GM12878 (cell line): ENCODE data around the gene PFKM. TPM values are rescaled to one million over a fixed set of nuclear protein-coding genes. Genes with fewer than 3 reads are reported as not detected.
"Not testable (repeated sequence)": the region's sequence is repeated elsewhere in the genome, so short reads cannot be mapped to it uniquely, and the experiment has no call there.

Experiments
- ATAC-seq: fragments of 200-7000 bp; cut with Tn5 transposase; 3 replicates; pipeline ENCODE4 v1.9.1; 2020; ENCODE audit warnings: mild to moderate bottlenecking, moderate library complexity
- BruUV-seq: library from RNA; stranded (reverse); fragments of 400-500 nt; replicated peaks from 2 replicates; lab custom pipeline; 2021; lab: Mats Ljungman, UMichigan
- CTCF ChIA-PET: fragments of 300-600 bp; sonication (Branson Sonifier 250); formaldehyde crosslinking; extraction: SDS; loops from one replicate; lab custom pipeline; 2021; ENCODE audit warnings: inconsistent platforms; lab: Yijun Ruan, JAX
- POLR2A ChIA-PET: fragments of 350-600 bp; formaldehyde crosslinking; extraction: SDS; loops from one replicate; lab custom pipeline; 2021; ENCODE audit warnings: inconsistent platforms; lab: Charles Lee
- RAD21 ChIA-PET: fragments of 300-600 bp; sonication (Branson Sonifier 250); formaldehyde crosslinking; loops from one replicate; lab custom pipeline; 2023; ENCODE audit warnings: antibody characterized with exemption; ENCODE audit not compliant: unreplicated experiment; lab: Charles Lee
- SMC1A ChIA-PET: fragments of 300-600 bp; sonication (Branson Sonifier 250); formaldehyde crosslinking; loops from one replicate; lab custom pipeline; 2023; ENCODE audit not compliant: unreplicated experiment, uncharacterized antibody; lab: Charles Lee
- DNase-seq: peaks from one replicate; pipeline ENCODE4 v3.0.0-alpha.2; 2011; ENCODE audit warnings: low read depth, low spot score
- FAIRE-seq: peaks from 3 replicates; lab custom pipeline; 2011; peaks lifted over from hg19 to GRCh38; lab: Jason Lieb, UNC
- H2AFZ ChIP-seq: 2 replicates; pipeline ENCODE4 v1.6.0; 2011; ENCODE audit warnings: low read depth, low read length, control low read depth; ENCODE audit not compliant: control insufficient read depth
- H3K27ac ChIP-seq: 2 replicates; pipeline ENCODE4 v1.5.1; 2011; ENCODE audit warnings: control low read depth; ENCODE audit not compliant: control insufficient read depth, insufficient read depth
- H3K27me3 ChIP-seq, 2 experiments: replicated peaks in 1 of 2; 2 replicates each; pipeline versions ENCODE4 v1.6.0 to v1.6.1; 2011; ENCODE audit warnings: low read length in 1 of 2; ENCODE audit not compliant: control insufficient read depth in 2 of 2, insufficient read depth in 2 of 2
- H3K36me3 ChIP-seq, 2 experiments: 2 replicates each; pipeline ENCODE4 v1.5.1; 2011; ENCODE audit warnings: low read length in 1 of 2; ENCODE audit not compliant: control insufficient read depth in 2 of 2, insufficient read depth in 2 of 2
- H3K4me1 ChIP-seq: 2 replicates; pipeline ENCODE4 v1.6.1; 2011; ENCODE audit warnings: mild to moderate bottlenecking, low read length, moderate library complexity, mixed read lengths; ENCODE audit not compliant: control insufficient read depth, insufficient read depth
- H3K4me2 ChIP-seq: 2 replicates; pipeline ENCODE4 v1.6.0; 2011; ENCODE audit warnings: control low read depth; ENCODE audit not compliant: control insufficient read depth, insufficient read depth
- H3K4me3 ChIP-seq: fragments of 200-600 bp; sonication (generic); 2 replicates; pipeline ENCODE4 v1.5.1; 2016
- H3K79me2 ChIP-seq: 2 replicates; pipeline ENCODE4 v1.6.0; 2011; ENCODE audit warnings: low read length; ENCODE audit not compliant: control insufficient read depth, insufficient read depth
- H3K9ac ChIP-seq: 2 replicates; pipeline ENCODE4 v1.8.0; 2011; ENCODE audit warnings: low read length, control low read depth, mixed read lengths; ENCODE audit not compliant: control insufficient read depth, insufficient read depth
- H3K9me3 ChIP-seq: replicated peaks from 3 replicates; pipeline ENCODE4 v1.5.1; 2011; ENCODE audit warnings: mild to moderate bottlenecking, low read length; ENCODE audit not compliant: control insufficient read depth, insufficient read depth
- H4K20me1 ChIP-seq: 2 replicates; pipeline ENCODE4 v1.6.0; 2011; ENCODE audit not compliant: control insufficient read depth, insufficient read depth
- ELK1 ChIP-seq: IDR thresholded peaks from 2 replicates; pipeline ENCODE4 v1.6.1; 2012; ENCODE audit warnings: low read depth, low read length, improper control_type of control experiment
- ESRRA ChIP-seq: IDR thresholded peaks from 2 replicates; pipeline ENCODE4 v1.6.1; 2012; ENCODE audit warnings: mild to moderate bottlenecking, low read length, improper control_type of control experiment
- IRF4 ChIP-seq: IDR thresholded peaks from 2 replicates; pipeline ENCODE4 v1.6.1; 2011; ENCODE audit warnings: low read depth, low read length
- KLF5 ChIP-seq: fragments of 450-650 bp; IDR thresholded peaks from 2 replicates; pipeline ENCODE4 v1.6.1; 2014; ENCODE audit warnings: mild to moderate bottlenecking; ENCODE audit not compliant: partially characterized antibody
- SMAD1 ChIP-seq: fragments of 450-650 bp; IDR thresholded peaks from 2 replicates; pipeline ENCODE4 v1.6.1; 2018; ENCODE audit warnings: mild to moderate bottlenecking, low read depth; ENCODE audit not compliant: partially characterized antibody
- SREBF1 ChIP-seq: IDR thresholded peaks from 2 replicates; pipeline ENCODE4 v1.6.1; 2012; ENCODE audit warnings: mild to moderate bottlenecking, low read length
- TCF3 ChIP-seq: IDR thresholded peaks from 2 replicates; pipeline ENCODE4 v1.6.1; 2012; ENCODE audit warnings: low read depth, mild to moderate bottlenecking, low read length, borderline replicate concordance; ENCODE audit not compliant: insufficient read depth
- WGBS: methylation state at CpG from one replicate; pipeline ENCODE4 v1.1.6; 2016; ENCODE audit warnings: low lambda C conversion rate; ENCODE audit not compliant: insufficient replicate concordance, insufficient coverage; ENCODE audit errors: missing lambda C conversion rate; 5-methylcytosine and 5-hydroxymethylcytosine counted together
- in situ Hi-C: fragments of 300-500 bp; cut with MboI; formaldehyde crosslinking; loops from 9 replicates; pipeline ENCODE4 v1.14.3; 2018; ENCODE audit warnings: mixed read lengths
- intact Hi-C: fragments of 100-400 bp; cut with micrococcal nuclease; formaldehyde crosslinking; loops from one replicate; pipeline ENCODE4 v1.14.2; 2022; ENCODE audit not compliant: unreplicated experiment
- polyA plus RNA-seq, 11 experiments: library from polyadenylated mRNA; depleted of rRNA in 4 of 11; unstranded in 6 of 11; stranded (reverse) in 5 of 11; fragments of >200 nt; fragmentation: Nextera tagmentation in 4 of 11; fragmentation: Illumina TruSeq in 1 of 11; extraction: Ambion mirVana in 4 of 11; extraction: Trizol in 1 of 11; gene quantifications; 1 replicate in 1 of 11; 2 replicates in 10 of 11; pipeline versions ENCODE4 v1.2.1 to v1.2.3, GENCODE V29; 2011 to 2016; ENCODE audit warnings: inconsistent platforms in 2 of 11, missing spikeins in 2 of 11, low read depth in 1 of 11
- total RNA-seq, 4 experiments: library from RNA; depleted of rRNA in 3 of 4; stranded (reverse); fragments of >200 nt in 3 of 4; fragmentation: Illumina TruSeq in 1 of 4; extraction: Trizol in 1 of 4; gene quantifications; 2 replicates each; pipeline versions ENCODE4 v1.2.1 to v1.2.3, GENCODE V29; 2013 to 2021
- TF ChIP-seq, protein P1 (sequence below): IDR thresholded peaks from 2 replicates; pipeline ENCODE4 v1.6.1; 2012; ENCODE audit warnings: low read length, inconsistent platforms

The PFKM gene
- total and polyA plus RNA-seq, 10 of the 15 experiments (the other 5 are each of a cell fraction or from before 2014, with no cell fraction given): 27.6 to 80.0 (median 55.8) TPM

DNA sequence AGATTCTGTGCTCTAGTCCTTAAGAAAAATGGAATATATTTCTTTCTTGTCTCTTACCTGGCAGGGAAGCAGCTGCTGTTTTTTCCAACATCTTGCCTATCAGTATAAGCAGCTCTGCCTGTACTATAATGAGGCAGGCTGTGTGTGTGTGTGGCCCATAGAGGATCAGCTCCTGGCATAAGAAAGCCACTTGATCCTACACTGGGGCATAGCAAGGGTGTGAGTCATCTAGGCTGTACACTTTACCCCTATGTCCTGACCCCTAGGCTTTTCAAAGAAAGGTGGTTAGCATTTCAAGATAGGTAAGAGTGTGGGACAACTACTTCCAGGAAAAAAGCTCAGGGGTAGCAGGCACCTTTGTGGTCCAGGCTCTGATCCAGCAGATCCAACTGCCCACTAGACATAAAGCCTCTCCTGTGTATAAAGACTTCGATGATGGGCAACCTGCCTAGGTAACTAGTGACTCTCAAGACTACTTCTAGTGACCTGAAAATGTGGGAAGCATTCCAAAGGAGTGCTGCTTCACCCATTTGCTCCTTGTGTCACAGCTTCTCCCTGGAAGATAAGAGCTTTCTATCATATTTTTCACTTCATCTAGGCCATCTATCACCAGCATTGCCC is 8.4 kb upstream of the PFKM start (continued):
- no peak for TF ChIP-seq ESRRA
- TF ChIP-seq TCF3: no peak
- TF ChIP-seq IRF4: no peak
- TF ChIP-seq, all 136 proteins: peak for 0

DNA sequence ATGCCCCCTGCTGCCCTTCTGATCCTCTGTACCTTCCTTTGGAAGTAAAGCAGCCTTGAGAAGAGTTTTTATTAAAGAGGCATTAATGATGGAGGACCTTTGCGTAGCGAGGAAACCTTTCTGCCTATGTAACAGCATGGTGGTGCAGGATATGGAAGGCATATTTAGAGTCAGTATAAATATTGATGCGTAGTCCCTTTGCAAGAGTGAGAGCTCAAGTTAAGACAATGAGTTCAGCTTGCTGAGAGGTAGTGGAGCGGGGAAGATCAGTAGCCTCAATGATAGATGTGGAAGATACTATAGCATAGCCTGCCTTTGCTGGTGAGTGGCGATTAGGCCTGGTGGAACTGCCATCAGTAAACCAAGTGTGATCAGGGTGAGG is 7.9 kb upstream of the PFKM start:
- H2AFZ ChIP-seq, ATAC-seq, H3K27me3 ChIP-seq, intact Hi-C loops, H3K4me2 ChIP-seq, H3K36me3 ChIP-seq, BruUV-seq, CTCF ChIA-PET, H4K20me1 ChIP-seq, RAD21 ChIA-PET, SMC1A ChIA-PET, FAIRE-seq, H3K9me3 ChIP-seq, in situ Hi-C loops, H3K27ac ChIP-seq, H3K4me3 ChIP-seq, H3K9ac ChIP-seq, DNase-seq: not testable (repeated sequence)
- peaks cover 14% of the 10 kb centered on the region for H3K79me2 ChIP-seq
- peaks cover 23% of the 10 kb centered on the region for H3K4me1 ChIP-seq
- 74% methylated on average over 5 of the region's 5 CpGs for WGBS
- POLR2A ChIA-PET: interaction anchor here (1.3 kb wide), 1 partner anchor 9 kb away, joined by 5 read pairs; no protein-coding TSS in a partner anchor

DNA sequence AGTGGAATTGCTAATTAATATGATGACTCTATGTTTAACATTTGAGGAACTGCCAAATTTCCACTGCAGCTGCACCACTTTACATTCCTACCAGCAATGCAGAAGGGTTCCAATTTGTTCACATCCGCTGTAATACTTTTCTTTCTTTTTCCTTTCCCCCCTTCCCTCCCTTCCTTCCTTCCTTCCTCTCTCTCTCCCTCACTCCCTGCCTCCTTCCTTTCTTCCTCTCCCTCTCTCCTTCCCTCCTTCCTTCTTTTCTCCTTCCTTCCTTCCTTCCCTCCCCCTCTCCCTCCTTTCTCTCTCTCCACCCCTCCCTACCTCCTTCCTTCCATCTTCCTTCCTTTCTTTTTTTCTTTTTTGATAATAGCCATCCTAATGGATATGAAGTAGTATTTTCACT is 3.2 kb upstream of the PFKM start:
- WGBS: 71% methylated on average over 1 of the region's 1 CpG
- Histone ChIP-seq H3K9ac (no peak overlapping the region), H2AFZ (no peak overlapping the region), H3K36me3 (no peaks in the 10 kb centered on the region), H3K27me3 (no peaks in the 10 kb centered on the region), H3K4me1 (peaks cover 6% of the 10 kb centered on the region), H3K9me3 (no peaks in the 10 kb centered on the region), H4K20me1 (no peaks in the 10 kb centered on the region), H3K4me3 (no peak overlapping the region), H3K4me2 (no peak overlapping the region), H3K27ac (no peak overlapping the region), H3K79me2 (peaks cover 19% of the 10 kb centered on the region)
- FAIRE-seq (no peak), ATAC-seq (no peak), DNase-seq (no peak)
- POLR2A ChIA-PET: no interaction called here
- RAD21 ChIA-PET: no interaction called here
- no TSS peak for BruUV-seq
- SMC1A ChIA-PET: interaction anchor here (1.3 kb wide), 1 partner anchor 12 kb away, joined by 3 read pairs; no protein-coding TSS in a partner anchor
- intact Hi-C loops: no loop called here
- CTCF ChIA-PET: interaction anchor here (1.7 kb wide), 1 partner anchor 9 kb away, joined by 7 read pairs; the partner anchor contains the start of gene SENP1
- in situ Hi-C loops: no loop called here
- TF ChIP-seq KLF5: no peak
- TF ChIP-seq SREBF1: no peak
- TF ChIP-seq, protein P1, sequence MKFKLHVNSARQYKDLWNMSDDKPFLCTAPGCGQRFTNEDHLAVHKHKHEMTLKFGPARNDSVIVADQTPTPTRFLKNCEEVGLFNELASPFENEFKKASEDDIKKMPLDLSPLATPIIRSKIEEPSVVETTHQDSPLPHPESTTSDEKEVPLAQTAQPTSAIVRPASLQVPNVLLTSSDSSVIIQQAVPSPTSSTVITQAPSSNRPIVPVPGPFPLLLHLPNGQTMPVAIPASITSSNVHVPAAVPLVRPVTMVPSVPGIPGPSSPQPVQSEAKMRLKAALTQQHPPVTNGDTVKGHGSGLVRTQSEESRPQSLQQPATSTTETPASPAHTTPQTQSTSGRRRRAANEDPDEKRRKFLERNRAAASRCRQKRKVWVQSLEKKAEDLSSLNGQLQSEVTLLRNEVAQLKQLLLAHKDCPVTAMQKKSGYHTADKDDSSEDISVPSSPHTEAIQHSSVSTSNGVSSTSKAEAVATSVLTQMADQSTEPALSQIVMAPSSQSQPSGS: no peak
- TF ChIP-seq ELK1: no peak
- TF ChIP-seq SMAD1: no peak
